ENCODE measurements around the gene TGFA. TPM values are rescaled to one million over a fixed set of nuclear protein-coding genes. Genes with fewer than 3 reads are reported as not detected.

Gene TGFA
- polyA plus RNA-seq, 1 donor (not counting 4 experiments of a cell fraction or from before 2014, with no cell fraction given) = 51.7 TPM

DNA sequence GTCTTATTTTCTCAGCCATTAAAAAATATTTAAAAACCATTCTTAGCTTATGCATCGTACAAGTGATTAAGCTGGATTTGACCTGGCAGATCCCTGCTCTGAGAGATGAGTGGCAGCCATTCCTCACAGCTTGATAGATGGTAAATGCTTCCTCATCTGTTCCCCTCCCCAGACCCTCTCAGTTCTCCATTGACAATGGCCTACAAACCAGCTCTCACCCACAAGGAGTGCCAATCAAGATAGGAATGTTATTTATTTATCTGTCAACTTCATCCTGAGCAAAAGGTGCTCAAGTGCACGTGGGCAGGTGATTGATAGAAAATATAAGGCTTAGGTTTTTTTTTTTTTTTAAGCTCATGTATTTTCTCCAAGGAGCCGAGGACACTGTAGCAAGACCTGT is 153.1 kb downstream of the TGFA start:
- Histone ChIP-seq H3K27me3 (ENCODE audit: control insufficient read depth, extremely low read depth, insufficient read depth, low read length) (no peaks in the 10 kb centered on the region), H4K20me1 (ENCODE audit: control insufficient read depth, extremely low read depth, insufficient read depth, low read length) (no peaks in the 10 kb centered on the region), H3K79me2 (ENCODE audit: control insufficient read depth, insufficient read depth, low read length) (no peaks in the 10 kb centered on the region), H3K4me2 (ENCODE audit: control insufficient read depth, extremely low read depth, insufficient read depth, low read depth, low read length) (no peak overlapping the region), H3K9me1 (ENCODE audit: control insufficient read depth, extremely low read depth, insufficient read depth, low read length) (no peaks in the 10 kb centered on the region), H3K36me3 (ENCODE audit: control insufficient read depth in 2 of 2, extremely low read depth in 1 of 2, insufficient read depth in 2 of 2, low read length in 2 of 2) (no peaks in the 10 kb centered on the region), H2AFZ (ENCODE audit: control insufficient read depth, low read length) (no peak overlapping the region), H3K4me3 (ENCODE audit: control insufficient read depth in 2 of 3, extremely low read depth in 1 of 3, insufficient read depth in 2 of 3, low read depth in 1 of 3, low read length in 3 of 3) (no peak overlapping the region), H3K4me1 (ENCODE audit: control insufficient read depth, extremely low read depth, insufficient read depth, low read length) (peaks cover 5% of the 10 kb centered on the region), H3K9ac (ENCODE audit: control insufficient read depth, extremely low read depth, insufficient read depth, low read length) (no peak overlapping the region), H3K9me3 (ENCODE audit: control insufficient read depth, low read depth, low read length) (no peaks in the 10 kb centered on the region), H3K27ac (ENCODE audit: control insufficient read depth, insufficient read depth, low read length) (no peak overlapping the region)
- dilution Hi-C loops (cut with MboI; ENCODE audit: extremely low pct_ligation_motif_present, low sequenced_read_pairs) = no loop called here
- no peak for FAIRE-seq
- no peak for DNase-seq (ENCODE audit: low read depth, low spot score)
- TF ChIP-seq, protein P1, sequence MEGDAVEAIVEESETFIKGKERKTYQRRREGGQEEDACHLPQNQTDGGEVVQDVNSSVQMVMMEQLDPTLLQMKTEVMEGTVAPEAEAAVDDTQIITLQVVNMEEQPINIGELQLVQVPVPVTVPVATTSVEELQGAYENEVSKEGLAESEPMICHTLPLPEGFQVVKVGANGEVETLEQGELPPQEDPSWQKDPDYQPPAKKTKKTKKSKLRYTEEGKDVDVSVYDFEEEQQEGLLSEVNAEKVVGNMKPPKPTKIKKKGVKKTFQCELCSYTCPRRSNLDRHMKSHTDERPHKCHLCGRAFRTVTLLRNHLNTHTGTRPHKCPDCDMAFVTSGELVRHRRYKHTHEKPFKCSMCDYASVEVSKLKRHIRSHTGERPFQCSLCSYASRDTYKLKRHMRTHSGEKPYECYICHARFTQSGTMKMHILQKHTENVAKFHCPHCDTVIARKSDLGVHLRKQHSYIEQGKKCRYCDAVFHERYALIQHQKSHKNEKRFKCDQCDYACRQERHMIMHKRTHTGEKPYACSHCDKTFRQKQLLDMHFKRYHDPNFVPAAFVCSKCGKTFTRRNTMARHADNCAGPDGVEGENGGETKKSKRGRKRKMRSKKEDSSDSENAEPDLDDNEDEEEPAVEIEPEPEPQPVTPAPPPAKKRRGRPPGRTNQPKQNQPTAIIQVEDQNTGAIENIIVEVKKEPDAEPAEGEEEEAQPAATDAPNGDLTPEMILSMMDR (optimal IDR thresholded peaks at IDR 0.05 in 1 of 3, IDR thresholded peaks at IDR 0.05 in 1 of 3, conservative IDR thresholded peaks at IDR 0.05 in 1 of 3; ENCODE audit: extremely low read depth in 1 of 3, insufficient read depth in 2 of 3, low read length in 3 of 3) = no peak
- no peak for TF ChIP-seq EZH2 (IDR thresholded peaks at IDR 0.05; ENCODE audit: low read length)

DNA sequence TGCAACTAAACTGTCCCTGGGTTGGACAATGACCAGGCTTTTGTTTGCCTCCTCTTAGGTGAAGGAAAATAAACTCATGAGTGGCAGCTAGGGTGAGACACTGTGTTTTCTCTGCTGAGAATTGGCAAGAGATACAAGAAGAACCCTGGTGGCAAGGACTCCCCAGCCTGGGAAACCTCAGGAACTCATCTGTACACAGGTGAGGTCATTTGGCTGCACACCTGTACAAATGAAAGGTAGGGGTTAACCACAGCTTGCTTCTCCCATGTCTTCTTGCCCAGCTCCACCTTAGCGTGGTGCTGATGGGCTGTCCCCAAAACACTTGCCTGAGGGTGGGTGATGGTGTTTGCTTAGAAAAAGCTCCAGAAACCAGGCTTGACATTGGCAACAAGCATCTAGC is 154.6 kb downstream of the TGFA start:
- no peaks in the 10 kb centered on the region for H3K9me1 ChIP-seq (ENCODE audit: control insufficient read depth, extremely low read depth, insufficient read depth, low read length)
- no peaks in the 10 kb centered on the region for H3K36me3 ChIP-seq (ENCODE audit: control insufficient read depth in 2 of 2, extremely low read depth in 1 of 2, insufficient read depth in 2 of 2, low read length in 2 of 2)
- no peaks in the 10 kb centered on the region for H3K79me2 ChIP-seq (ENCODE audit: control insufficient read depth, insufficient read depth, low read length)
- no peak overlapping the region for H3K27ac ChIP-seq (ENCODE audit: control insufficient read depth, insufficient read depth, low read length)
- H3K9ac ChIP-seq (ENCODE audit: control insufficient read depth, extremely low read depth, insufficient read depth, low read length) = no peak overlapping the region
- DNase-seq (ENCODE audit: low read depth, low spot score) = no peak
- H3K4me2 ChIP-seq (ENCODE audit: control insufficient read depth, extremely low read depth, insufficient read depth, low read depth, low read length) = no peak overlapping the region
- dilution Hi-C loops (cut with MboI; ENCODE audit: extremely low pct_ligation_motif_present, low sequenced_read_pairs) = no loop called here
- H3K4me3 ChIP-seq (ENCODE audit: control insufficient read depth in 2 of 3, extremely low read depth in 1 of 3, insufficient read depth in 2 of 3, low read depth in 1 of 3, low read length in 3 of 3) = no peak overlapping the region
- H3K4me1 ChIP-seq (ENCODE audit: control insufficient read depth, extremely low read depth, insufficient read depth, low read length) = peaks cover 5% of the 10 kb centered on the region
- no peak for FAIRE-seq
- H4K20me1 ChIP-seq (ENCODE audit: control insufficient read depth, extremely low read depth, insufficient read depth, low read length) = no peaks in the 10 kb centered on the region
- H3K9me3 ChIP-seq (ENCODE audit: control insufficient read depth, low read depth, low read length) = no peaks in the 10 kb centered on the region
- no peaks in the 10 kb centered on the region for H3K27me3 ChIP-seq (ENCODE audit: control insufficient read depth, extremely low read depth, insufficient read depth, low read length)
- TF ChIP-seq, protein P1 (optimal IDR thresholded peaks at IDR 0.05 in 1 of 3, IDR thresholded peaks at IDR 0.05 in 1 of 3, conservative IDR thresholded peaks at IDR 0.05 in 1 of 3; ENCODE audit: extremely low read depth in 1 of 3, insufficient read depth in 2 of 3, low read length in 3 of 3) = no peak
- no peak for TF ChIP-seq EZH2 (IDR thresholded peaks at IDR 0.05; ENCODE audit: low read length)
- no peak overlapping the region for H2AFZ ChIP-seq (ENCODE audit: control insufficient read depth, low read length)

Other genes with a start within 250 kb of the TGFA start
- gene ADD2, start 214.4 kb upstream of the TGFA start, polyA plus RNA-seq = 0.05 to 0.19 TPM in 2 of 3 replicates, not detected in the other
- not detected in 3 replicates for gene FIGLA, start 236.8 kb upstream of the TGFA start, polyA plus RNA-seq